ENCODE measurements around the gene PKIG.

DNA sequence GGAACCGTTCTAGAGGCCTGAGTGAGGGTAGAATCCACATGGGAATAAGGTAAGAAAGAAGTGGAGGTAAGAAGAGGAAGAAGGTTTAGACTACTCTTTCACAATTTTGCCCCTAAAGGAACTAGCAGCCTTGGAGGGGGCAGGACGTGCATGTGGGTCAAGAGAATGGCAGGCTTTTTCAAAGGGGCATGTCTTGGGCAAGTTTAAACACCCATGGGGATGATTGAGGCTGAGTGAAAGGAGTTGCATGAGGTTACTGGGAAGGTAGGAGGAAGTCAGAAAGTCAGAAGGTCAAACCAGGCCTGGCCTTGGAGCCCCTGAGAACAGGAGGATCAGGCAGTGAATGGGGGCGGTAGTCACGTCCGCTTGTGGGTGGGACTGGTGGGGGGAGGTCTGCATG is 58.9 kb downstream of the PKIG start:
- TF ChIP-seq, protein P1, sequence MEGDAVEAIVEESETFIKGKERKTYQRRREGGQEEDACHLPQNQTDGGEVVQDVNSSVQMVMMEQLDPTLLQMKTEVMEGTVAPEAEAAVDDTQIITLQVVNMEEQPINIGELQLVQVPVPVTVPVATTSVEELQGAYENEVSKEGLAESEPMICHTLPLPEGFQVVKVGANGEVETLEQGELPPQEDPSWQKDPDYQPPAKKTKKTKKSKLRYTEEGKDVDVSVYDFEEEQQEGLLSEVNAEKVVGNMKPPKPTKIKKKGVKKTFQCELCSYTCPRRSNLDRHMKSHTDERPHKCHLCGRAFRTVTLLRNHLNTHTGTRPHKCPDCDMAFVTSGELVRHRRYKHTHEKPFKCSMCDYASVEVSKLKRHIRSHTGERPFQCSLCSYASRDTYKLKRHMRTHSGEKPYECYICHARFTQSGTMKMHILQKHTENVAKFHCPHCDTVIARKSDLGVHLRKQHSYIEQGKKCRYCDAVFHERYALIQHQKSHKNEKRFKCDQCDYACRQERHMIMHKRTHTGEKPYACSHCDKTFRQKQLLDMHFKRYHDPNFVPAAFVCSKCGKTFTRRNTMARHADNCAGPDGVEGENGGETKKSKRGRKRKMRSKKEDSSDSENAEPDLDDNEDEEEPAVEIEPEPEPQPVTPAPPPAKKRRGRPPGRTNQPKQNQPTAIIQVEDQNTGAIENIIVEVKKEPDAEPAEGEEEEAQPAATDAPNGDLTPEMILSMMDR (IDR thresholded peaks at IDR 0.05; ENCODE audit: poor library complexity), result no peak
- TF ChIP-seq EZH2 (IDR thresholded peaks at IDR 0.05; ENCODE audit: borderline replicate concordance), result no peak
